ENCODE data around the gene POU2AF2.

Gene POU2AF2

DNA sequence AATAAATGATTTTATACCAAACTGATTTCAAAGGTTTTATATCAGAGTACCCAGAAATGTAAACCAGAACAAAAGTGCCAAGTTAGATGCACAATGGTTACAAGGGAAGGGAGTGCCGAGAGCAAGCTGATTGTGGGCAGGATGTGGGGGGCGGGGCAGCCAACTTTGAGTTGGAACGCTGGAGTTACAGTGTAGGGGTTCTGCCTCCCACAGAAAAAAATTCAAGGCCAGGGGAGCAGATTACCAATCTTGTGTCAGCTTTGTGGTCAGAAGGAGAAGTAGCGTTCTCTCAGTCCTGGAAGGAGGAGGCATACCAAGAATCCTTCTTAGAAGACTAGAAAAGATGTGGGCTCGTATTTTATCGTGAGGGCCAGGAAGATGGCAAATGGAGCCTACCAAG is 15.9 kb upstream of the POU2AF2 start:
- TF ChIP-seq, protein P1, sequence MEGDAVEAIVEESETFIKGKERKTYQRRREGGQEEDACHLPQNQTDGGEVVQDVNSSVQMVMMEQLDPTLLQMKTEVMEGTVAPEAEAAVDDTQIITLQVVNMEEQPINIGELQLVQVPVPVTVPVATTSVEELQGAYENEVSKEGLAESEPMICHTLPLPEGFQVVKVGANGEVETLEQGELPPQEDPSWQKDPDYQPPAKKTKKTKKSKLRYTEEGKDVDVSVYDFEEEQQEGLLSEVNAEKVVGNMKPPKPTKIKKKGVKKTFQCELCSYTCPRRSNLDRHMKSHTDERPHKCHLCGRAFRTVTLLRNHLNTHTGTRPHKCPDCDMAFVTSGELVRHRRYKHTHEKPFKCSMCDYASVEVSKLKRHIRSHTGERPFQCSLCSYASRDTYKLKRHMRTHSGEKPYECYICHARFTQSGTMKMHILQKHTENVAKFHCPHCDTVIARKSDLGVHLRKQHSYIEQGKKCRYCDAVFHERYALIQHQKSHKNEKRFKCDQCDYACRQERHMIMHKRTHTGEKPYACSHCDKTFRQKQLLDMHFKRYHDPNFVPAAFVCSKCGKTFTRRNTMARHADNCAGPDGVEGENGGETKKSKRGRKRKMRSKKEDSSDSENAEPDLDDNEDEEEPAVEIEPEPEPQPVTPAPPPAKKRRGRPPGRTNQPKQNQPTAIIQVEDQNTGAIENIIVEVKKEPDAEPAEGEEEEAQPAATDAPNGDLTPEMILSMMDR (IDR thresholded peaks at IDR 0.05), result no peak
- DNase-seq, result no peak
- H3K9me3 Mint-ChIP-seq, result peaks cover 22% of the 10 kb centered on the region
- no peak overlapping the region for H3K27ac Mint-ChIP-seq
- H3K4me3 Mint-ChIP-seq, result no peak overlapping the region
- H3K4me1 Mint-ChIP-seq, result no peaks in the 10 kb centered on the region
- H3K36me3 Mint-ChIP-seq (ENCODE audit: low read depth), result peaks cover 4% of the 10 kb centered on the region
- H3K27me3 Mint-ChIP-seq (ENCODE audit: low read depth, poor library complexity), result peaks cover 15% of the 10 kb centered on the region

DNA sequence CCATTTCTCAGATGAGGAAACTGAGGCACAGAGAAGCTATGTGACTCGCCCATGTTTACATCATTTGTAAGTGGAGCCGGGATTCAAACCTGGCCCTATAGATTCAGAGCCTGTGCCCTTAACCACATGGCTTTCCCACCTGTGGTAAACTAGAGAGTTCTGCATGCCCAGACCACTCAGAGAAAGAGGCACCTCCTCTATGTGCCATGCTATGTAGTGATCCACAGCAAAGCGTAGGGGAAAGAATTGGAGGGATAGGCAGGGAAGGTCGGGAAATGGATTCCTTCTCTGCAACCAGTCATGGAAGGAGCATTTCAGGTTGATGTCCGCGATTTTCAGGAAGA is 15.4 kb upstream of the POU2AF2 start:
- no peak for DNase-seq
- H3K27ac Mint-ChIP-seq, result no peak overlapping the region
- TF ChIP-seq, protein P1 (IDR thresholded peaks at IDR 0.05), result no peak
- H3K4me3 Mint-ChIP-seq, result peak overlapping the region; percentile 52
- H3K27me3 Mint-ChIP-seq (ENCODE audit: low read depth, poor library complexity), result peaks cover 15% of the 10 kb centered on the region
- H3K9me3 Mint-ChIP-seq, result peaks cover 17% of the 10 kb centered on the region
- H3K4me1 Mint-ChIP-seq, result no peaks in the 10 kb centered on the region
- no peaks in the 10 kb centered on the region for H3K36me3 Mint-ChIP-seq (ENCODE audit: low read depth)

DNA sequence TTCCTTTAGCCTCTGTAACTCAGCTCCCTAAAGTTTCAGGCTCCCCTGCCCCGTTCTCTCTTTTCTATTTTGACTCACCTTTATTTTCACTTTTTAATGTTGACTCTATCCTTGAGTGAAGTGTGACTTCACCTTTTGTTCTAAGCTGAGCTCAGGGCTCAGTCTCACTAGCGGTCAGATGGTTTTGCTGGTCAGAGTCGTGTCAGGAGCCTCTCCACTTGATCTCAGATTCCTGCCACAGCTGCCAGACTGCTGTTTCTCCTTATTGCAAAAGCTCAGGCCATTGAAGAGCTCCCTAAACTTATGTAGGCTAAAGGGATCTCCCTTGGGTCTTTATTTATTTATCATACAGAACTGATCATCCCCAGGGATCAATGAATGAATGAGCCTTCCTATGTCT is 13.7 kb upstream of the POU2AF2 start:
- Mint-ChIP-seq H3K27me3 (ENCODE audit: low read depth, poor library complexity) (peaks cover 15% of the 10 kb centered on the region), H3K4me3 (no peak overlapping the region), H3K4me1 (no peaks in the 10 kb centered on the region), H3K36me3 (ENCODE audit: low read depth) (no peaks in the 10 kb centered on the region), H3K27ac (no peak overlapping the region), H3K9me3 (peaks cover 5% of the 10 kb centered on the region)
- no peak for DNase-seq
- TF ChIP-seq, protein P1 (IDR thresholded peaks at IDR 0.05), result no peak

DNA sequence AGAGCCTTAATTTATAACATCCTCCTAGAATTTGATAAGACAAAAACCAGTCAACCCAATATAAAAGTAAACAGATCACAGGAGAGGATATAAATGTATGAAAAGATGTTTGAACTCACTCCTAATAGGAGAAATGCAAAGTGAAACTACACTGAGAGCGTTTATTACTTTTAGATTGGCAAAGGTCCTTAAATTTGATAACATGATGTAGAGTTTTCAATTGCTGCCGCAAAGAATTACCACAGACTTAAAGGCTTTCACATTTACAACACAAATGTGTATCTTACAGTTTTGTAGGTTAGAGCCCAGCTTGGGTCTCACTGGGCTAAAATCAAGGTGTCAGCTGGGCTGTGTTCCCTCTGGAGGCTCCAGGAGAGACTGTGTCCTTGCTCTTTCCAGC is 9.1 kb upstream of the POU2AF2 start:
- no peaks in the 10 kb centered on the region for H3K36me3 Mint-ChIP-seq (ENCODE audit: low read depth)
- peaks cover 9% of the 10 kb centered on the region for H3K27me3 Mint-ChIP-seq (ENCODE audit: low read depth, poor library complexity)
- TF ChIP-seq, protein P1 (IDR thresholded peaks at IDR 0.05), result no peak
- no peak for DNase-seq
- H3K27ac Mint-ChIP-seq, result no peak overlapping the region
- H3K4me1 Mint-ChIP-seq, result no peaks in the 10 kb centered on the region
- no peaks in the 10 kb centered on the region for H3K9me3 Mint-ChIP-seq
- no peak overlapping the region for H3K4me3 Mint-ChIP-seq

DNA sequence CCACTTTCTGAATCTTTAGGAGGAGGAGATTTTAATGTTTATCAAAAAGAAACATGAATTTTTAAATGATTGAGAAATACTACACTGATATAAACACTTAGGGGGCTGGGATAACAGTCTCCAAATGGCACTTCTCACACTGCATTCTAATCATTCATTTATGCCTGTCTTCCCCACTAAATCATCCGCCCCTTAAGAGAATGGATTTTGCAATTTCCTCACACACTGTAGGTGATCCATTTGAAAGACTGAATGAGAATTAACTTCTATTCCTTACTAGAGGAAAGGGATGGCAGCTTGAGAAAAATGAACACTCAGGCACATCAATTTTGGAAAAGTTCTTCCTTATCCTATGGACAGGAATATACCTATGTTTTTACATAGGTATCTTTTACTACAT is 7.6 kb upstream of the POU2AF2 start:
- Mint-ChIP-seq H3K4me1 (no peaks in the 10 kb centered on the region), H3K9me3 (no peaks in the 10 kb centered on the region), H3K4me3 (no peak overlapping the region), H3K36me3 (ENCODE audit: low read depth) (no peaks in the 10 kb centered on the region), H3K27me3 (ENCODE audit: low read depth, poor library complexity) (peaks cover 12% of the 10 kb centered on the region), H3K27ac (no peak overlapping the region)
- no peak for DNase-seq
- TF ChIP-seq, protein P1 (IDR thresholded peaks at IDR 0.05), result no peak

DNA sequence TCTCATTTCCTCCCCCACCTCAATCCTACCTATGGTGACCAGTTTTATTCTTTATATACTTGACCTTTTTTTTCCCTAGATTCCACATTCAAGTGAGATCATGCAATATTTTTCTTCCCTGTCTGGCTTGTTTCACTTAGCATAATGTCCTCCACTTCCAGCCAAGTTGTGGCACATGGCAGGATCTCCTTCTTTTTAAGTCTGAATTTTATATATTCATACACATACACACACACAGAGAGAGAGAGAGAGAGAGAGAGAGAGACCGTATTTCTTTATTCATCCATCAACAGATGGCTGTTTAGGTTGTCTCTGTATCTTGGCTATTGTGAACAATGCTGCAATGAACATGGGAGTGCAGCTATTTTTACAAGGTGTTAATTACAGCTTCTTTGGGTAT is 1.4 kb downstream of the POU2AF2 start:
- no peak for DNase-seq
- TF ChIP-seq, protein P1 (IDR thresholded peaks at IDR 0.05), result no peak
- no peaks in the 10 kb centered on the region for H3K36me3 Mint-ChIP-seq (ENCODE audit: low read depth)
- H3K27me3 Mint-ChIP-seq (ENCODE audit: low read depth, poor library complexity), result peaks cover 10% of the 10 kb centered on the region
- no peaks in the 10 kb centered on the region for H3K9me3 Mint-ChIP-seq
- H3K27ac Mint-ChIP-seq, result no peak overlapping the region
- no peaks in the 10 kb centered on the region for H3K4me1 Mint-ChIP-seq
- H3K4me3 Mint-ChIP-seq, result no peak overlapping the region

Measured in nephron progenitor cell (in vitro differentiated cells).